Left cardiac atrium (tissue), 4 donors: ENCODE measurements around the gene HEXD. TPM values are rescaled to one million over a fixed set of nuclear protein-coding genes. Genes with fewer than 3 reads are reported as not detected.
"Not testable (repeated sequence)": the region's sequence is repeated elsewhere in the genome, so short reads cannot be mapped to it uniquely, and the experiment has no call there.

ENCODE experiments used
- ATAC-seq, 2 donors: fragments of 200-7000 bp; cut with Tn5 transposase; one replicate each; pipeline ENCODE4 v1.9.1; 2020; ENCODE audit warnings: mild to moderate bottlenecking in 2 of 2, moderate library complexity in 2 of 2
- DNase-seq: peaks from one replicate; pipeline ENCODE4 v3.0.0-alpha.2; 2020
- intact Hi-C, 2 donors: fragments of 100-400 bp; cut with DNase I; formaldehyde crosslinking; loops; one replicate each; pipeline versions ENCODE4 v1.14.1 to v1.15.1; 2022 to 2023
- total RNA-seq, 2 donors: library from RNA; stranded (reverse); fragmentation: NEBNext Ultra II Directional; extraction: Animal tissue kit (Norgen Biotek cat#: 25700); gene quantifications; one replicate each; pipeline ENCODE4 v1.2.1, GENCODE V29; 2021
- donor health status: DM: no; HTN: yes; CAD: no.
- donor health status: DM: no; HTN: yes; CAD: no; lungs with severe emphysema.
- donor health status: DM: yes; HTN: yes; CAD: no.
- donor health status: Dilated cardiomyopathy.

HEXD gene
- total RNA-seq, 2 donors from 2014 or later, result 14.3 to 16.3 TPM

DNA sequence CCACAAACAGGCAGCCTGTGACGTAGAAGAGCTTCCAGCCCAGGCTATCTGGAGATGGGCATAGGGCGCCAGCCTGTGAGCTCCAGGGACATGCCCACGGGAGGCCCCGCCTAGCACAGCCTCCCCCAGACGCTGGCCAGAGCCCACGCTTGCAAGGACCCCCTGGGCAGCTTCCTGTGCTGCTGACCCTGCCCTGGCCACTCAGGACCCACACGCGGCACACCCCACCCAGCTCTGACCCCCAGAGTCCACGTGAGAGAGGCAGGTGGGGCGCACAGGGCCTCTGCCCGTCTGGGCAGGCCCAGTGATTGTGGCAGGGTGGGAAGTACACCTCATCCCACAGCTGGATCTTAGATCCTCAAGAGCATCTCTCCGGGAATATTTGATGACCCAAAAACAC, 28.5 kb downstream of the HEXD start:
- intact Hi-C loops, result no loop called here
- ATAC-seq, result no peak
- DNase-seq, result no peak

DNA sequence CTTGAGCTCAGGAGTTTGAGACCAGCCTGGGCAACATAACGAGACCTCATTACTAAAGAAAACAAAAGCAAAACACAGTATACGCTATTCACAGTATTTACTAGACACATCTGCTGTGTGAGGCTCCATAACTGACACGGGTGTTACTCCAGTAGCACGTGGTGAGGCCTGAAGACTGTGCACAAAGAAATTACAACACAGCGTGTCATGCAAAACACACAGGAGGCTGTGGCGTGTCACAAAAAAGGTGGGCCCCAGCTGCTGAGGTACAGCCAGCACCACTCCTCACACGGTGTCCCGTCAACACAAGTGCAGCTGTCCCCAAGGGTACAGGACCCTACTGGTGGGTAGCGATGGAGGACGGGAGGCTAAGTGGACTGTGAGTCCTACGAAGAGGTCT, 29.7 kb downstream of the HEXD start:
- ATAC-seq (no peak), DNase-seq (no peak)
- intact Hi-C loops, result no loop called here

DNA sequence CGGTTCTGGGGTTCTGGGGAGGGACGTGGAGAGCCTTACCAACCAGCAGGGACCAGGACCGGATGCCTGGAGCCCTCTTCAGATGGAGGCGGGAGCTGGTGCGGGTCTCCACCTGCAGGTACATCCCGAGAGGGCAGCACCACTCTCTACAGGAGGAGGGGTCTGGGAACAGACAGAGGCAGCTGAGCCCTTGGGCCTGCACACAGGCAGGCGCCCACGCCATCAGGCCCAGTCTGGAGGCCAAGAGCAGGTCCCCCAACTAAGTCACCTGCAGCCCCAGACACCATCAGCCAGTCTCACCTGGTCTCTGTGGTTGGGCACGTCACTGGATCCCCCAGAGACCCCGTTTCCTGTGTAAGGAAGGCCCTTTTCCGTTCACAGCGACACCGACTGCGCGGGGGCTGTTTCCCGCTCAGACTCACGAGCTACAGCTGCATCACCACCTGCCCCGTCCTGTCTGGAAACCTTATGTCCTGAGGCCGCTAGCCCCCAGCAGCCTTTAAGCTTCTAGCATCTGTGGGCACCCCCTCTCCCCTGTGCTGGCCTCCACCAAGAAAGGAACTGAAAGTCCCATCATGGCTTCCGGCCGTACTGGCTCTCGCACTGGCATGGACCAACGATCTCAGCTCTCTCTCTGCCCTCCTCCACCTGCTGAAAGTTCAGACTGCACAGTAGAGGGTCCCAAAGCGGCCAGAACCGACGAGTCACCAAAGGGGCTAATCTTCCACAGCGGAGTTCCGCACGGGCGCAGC, 31.2 kb downstream of the HEXD start:
- intact Hi-C loops, result no loop called here
- DNase-seq (peak; percentile 46), ATAC-seq (peak in 1 of 2 donors; percentile 2)

DNA sequence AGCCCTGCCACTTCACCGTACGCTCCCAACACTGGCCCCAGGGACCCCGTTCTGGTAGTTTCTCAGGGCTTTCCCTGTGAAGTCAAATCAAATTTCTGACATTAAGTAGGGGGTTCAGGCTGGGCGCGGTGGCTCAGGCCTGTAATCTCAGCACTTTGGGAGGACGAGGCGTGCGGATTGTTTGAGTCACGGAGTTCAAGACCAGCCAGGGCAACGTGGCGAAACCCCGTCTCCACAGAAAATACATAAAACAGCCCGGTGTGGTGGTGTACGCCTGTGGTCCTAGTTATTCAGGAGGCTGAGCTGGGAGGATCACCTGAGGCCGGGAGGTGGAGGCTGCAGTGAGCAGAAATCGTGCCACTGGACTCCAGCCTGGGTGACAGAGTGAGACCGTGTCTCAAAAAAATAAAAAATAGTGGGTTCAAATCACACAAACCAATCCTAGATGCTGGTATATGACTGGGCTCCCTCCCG, 31.8 kb downstream of the HEXD start:
- intact Hi-C loops, result no loop called here
- DNase-seq (no peak), ATAC-seq (peak in 1 of 2 donors; percentile 1)

GRCh38 chr17:82450357-82451106, 32.4 kb downstream of the HEXD start, which contains the start of gene CYBC1:
Gene CYBC1, minus strand, starts transcription at chr17:82450752. Its CDS starts 1,498 bp downstream, at chr17:82449254.
- peak; percentile 94 for DNase-seq
- intact Hi-C loops, result no loop called here
- peak; percentile 96 to 97 for ATAC-seq

GRCh38 chr17:82452162-82452561, 34.0 kb downstream of the HEXD start:
- no peak for DNase-seq
- no peak for ATAC-seq
- intact Hi-C loops, result no loop called here

GRCh38 chr17:82453151-82453550, 35.0 kb downstream of the HEXD start:
- ATAC-seq, intact Hi-C loops, DNase-seq: not testable (repeated sequence)

DNA sequence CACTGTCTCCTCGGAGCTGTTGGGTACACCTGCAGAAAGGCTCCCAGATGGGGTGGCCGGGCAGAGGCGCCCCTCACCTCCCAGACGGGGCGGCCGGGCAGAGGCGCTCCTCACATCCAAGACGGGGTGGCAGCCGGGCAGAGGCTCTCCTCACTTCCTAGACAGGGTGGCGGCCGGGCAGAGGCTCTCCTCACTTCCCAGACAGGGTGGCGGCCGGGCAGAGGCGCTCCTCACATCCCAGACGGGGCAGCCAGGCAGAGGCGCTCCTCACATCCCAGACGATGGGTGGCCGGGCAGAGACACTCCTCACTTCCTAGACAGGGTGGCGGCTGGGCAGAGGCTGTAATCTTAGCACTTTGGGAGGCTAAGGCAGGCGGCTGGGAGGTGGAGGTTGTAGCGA, 35.6 kb downstream of the HEXD start:
- ATAC-seq, DNase-seq, intact Hi-C loops: not testable (repeated sequence)

DNA sequence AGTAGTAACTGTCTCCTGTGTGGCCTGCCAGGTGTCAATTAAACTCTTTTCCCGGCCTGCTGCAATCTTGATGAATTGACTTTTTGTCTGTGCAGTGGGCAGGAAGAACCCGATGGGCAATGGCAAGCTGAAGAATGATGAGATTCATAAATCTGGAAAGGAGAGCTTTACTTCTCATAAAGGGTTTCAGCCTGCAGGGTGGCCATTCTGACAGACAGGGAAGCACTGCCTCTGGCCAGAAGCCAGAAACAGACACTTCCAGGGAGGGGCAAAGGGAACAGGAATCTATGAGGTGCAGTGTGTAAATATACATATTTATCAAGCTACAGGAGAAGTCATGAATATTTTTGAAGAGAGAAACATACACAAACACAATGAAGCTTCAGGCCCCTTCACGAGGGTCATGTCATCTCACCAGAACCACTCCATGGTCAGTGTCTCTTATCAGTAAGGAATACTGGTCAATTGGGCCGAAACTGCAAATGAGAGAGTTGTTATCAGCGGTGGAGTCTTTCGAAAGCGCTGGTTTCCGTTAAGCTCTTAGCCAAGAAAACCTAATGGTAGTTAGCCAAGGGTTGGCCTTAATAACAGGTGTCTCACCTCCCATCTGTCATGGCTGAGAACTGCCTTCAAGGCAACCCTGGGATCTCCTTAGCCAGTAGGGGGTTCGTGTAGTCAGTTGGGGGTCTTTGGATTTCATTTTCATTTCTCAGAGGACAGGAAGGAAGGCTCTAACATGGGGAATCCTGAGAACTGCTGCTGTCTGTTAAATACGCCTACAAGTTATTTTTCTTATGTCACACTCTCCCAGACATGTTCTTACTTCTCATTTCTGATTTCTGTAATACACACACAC, 39.2 kb downstream of the HEXD start:
- ATAC-seq (no peak), DNase-seq (peak; percentile 57)
- intact Hi-C loops, result no loop called here

DNA sequence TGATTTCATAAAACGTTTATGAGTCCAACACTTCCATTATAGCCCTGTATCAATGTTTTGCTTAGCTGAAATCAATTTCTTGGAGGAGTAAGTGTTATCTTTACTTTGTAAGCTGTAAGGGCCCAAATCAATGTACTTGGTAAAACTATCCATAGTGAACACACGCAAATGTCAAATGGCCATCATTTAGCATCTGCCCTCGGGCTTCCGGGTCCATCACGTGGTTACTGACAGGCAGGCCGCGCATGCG, 39.7 kb downstream of the HEXD start:
- DNase-seq (no peak), ATAC-seq (no peak)
- intact Hi-C loops, result no loop called here

- intact Hi-C loops, result no loop called here
- ATAC-seq, result peak; percentile 99
- DNase-seq, result peak; percentile 99
Measured at GRCh38 chr17:82458179-82458884, 40.2 kb downstream of the HEXD start, which contains the start of gene NARF. Gene NARF, plus strand, starts transcription at chr17:82458741. Its CDS starts 63 bp downstream, at chr17:82458804.

- intact Hi-C loops, result no loop called here
- ATAC-seq, result peak; percentile 1 to 4
- peak; percentile 49 for DNase-seq
Measured at GRCh38 chr17:82458885-82459424, 40.8 kb downstream of the HEXD start.

GRCh38 chr17:82459936-82460335, 41.8 kb downstream of the HEXD start:
- ATAC-seq, DNase-seq, intact Hi-C loops: not testable (repeated sequence)

DNA sequence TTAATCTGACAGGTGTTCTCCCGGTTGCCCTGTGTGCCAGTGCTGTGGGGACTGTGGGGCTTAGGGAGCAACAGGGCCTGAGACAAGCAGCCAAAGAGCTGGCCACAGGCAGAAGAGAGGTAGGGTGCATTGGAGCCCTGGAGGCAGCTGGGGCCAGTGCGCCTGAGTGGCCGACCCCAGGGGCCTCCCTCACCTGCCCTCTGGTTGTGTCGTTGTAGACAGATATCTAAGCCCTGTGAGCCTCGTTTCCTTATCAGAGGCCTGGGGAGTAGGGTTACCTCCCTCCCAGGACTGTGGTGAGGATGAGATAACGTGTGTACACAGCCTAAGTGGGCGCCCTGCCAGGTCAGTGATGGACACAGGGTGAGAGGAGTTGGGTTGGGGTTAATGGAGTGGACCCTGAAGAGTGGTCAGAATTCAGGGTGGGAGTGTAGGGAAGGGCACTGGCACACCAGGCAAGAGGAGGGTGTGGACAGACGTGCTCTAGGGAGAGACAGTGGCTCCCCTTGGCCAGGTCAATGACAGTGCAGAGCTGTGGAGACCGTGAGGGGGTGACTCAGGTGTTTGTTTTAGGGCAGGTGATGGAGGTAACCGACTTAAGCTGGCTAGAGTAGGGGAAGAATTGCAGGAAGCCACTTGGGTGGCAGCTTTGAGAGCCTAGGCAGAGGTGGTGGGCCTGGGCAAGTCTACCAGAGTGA, 43.8 kb downstream of the HEXD start:
- intact Hi-C loops, result no loop called here
- no peak for DNase-seq
- ATAC-seq, result no peak

DNA sequence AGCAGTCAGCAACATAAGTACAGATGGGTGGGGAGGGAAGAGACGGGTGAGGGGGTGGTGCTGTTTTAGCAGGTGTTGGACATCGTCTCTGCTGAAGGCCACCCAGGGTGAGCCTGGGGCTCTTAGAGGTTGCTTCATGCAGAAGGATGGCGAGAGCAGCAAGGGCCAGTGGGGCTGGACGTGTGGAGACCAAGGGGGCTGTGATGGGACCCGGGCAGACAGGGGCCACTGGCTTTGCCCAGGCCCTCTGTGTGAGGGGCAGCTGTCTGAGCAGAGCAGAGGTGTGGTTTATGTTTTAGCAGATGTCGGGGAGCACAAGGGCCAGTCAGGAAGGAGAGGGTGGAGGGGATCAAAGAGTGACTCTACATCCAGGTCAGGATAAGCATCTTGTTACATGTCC, 45.2 kb downstream of the HEXD start:
- ATAC-seq, result no peak
- intact Hi-C loops, result no loop called here
- no peak for DNase-seq

DNA sequence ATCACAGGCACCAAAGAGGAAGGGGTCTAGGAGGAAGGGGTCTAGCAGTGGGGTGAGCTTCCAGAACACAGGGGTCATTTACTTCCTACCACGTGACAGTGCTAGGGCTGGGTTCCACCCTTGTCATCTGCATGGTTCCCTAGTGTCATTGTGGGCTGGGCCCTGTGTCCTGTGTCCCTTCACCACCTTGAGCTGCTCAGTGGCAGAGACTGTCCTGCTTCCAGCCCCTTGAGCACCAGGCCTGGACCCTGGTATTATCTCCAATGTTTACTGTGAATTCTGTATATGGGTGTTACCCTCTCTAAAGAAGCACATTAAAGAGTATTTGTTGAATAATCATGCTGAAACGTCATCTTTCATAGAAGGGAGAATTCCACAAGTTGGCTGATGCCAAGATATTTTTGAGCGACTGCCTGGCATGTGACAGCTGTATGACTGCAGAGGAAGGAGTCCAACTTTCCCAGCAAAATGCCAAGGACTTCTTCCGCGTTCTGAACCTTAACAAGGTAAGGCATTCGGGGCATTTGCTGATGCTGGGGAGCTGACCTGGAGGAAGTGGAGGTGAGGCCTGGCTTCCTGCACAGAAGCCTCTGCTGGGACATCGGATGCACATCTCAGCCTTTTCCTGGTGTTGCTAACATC, 45.9 kb downstream of the HEXD start:
- DNase-seq (no peak), ATAC-seq (peak; percentile 22 to 39)
- intact Hi-C loops, result no loop called here

DNA sequence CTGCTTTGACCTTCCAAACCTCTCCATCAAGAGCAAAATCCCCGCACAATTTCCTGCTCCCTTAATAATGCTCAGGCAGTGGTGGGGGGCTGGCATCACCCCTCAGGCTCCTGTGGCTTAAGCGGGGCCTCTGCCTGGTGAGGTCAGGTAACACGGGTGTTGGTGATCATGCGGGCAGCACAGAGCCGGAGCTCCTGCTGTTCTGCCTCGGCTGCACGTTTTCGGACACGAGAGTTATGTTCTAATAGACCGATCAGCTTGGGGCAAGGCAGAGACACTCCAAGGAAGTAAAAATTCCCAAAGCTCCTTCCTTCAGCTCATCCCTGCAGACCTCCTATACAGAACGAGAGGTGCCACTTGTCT, 46.4 kb downstream of the HEXD start:
- no peak for DNase-seq
- ATAC-seq, result no peak
- intact Hi-C loops, result no loop called here
